Ammon's horn (tissue), 1 donor: Measurements from ENCODE around the gene PIK3R6.
"Not testable (repeated sequence)": the region's sequence is repeated elsewhere in the genome, so short reads cannot be mapped to it uniquely, and the experiment has no call there.

ENCODE experiments used
- DNase-seq: peaks from one replicate; pipeline ENCODE4 v3.0.0-alpha.2; 2016; ENCODE audit warnings: low spot score

PIK3R6 gene

GRCh38 chr17:8893621-8894201 lies 26.2 kb upstream of the PIK3R6 start:
- DNase-seq, result no peak

DNA sequence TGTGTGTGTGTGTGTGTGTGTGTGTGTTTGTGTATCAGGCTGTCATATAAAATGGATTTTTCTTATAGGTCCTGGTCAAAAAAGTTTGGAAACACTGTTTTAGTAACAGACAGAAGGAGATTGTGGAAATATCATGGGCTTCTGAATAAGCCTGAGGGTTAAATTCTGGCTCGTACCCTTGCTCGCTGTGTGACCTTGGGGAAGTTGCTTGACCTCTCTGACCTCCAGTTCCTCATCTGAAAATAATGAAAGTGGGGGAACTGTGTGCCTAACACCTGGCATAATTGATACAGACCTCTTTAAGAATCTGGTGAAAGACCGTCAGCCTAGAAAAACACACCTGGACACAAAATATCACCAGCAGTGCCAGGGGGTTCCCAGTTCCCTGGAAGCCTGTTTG lies 25.6 kb upstream of the PIK3R6 start:
- no peak for DNase-seq

DNA sequence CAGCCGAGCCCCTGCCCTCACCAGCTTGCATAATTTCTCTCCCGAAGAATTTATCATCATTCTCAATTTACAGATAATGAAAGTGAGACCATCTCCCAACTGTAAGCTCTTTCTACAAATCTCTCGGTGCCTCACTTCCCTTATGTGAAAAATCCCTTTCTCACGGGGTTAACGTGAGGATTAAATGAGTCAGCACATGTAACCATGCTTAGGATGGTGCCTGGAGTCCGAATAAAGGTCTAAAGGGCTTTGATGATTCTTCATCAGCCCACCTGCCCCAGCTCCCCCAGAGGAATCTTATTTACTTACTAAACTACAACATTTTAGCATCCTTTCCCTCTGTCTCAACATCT lies 24.8 kb upstream of the PIK3R6 start:
- DNase-seq, result no peak

DNA sequence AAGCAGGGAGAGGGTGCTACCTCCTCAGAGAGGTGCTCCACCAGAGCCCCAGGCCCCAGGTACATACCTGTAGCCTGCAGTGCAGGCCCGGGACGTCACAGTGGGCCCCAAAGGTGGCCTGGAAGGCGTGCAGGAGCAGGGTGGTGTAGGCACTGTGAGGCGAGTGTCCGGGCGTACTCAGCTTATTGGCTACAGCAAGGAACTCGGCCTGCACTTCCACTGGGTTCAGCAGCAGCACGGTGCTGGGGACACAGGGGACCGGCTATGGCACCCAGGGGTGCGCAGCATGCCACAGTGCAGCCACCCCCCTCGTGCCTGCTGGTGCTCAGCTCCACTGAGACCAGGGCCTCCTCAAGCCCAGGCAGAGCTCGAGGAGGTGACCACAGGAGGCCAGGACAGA lies 23.2 kb upstream of the PIK3R6 start:
- no peak for DNase-seq

DNA sequence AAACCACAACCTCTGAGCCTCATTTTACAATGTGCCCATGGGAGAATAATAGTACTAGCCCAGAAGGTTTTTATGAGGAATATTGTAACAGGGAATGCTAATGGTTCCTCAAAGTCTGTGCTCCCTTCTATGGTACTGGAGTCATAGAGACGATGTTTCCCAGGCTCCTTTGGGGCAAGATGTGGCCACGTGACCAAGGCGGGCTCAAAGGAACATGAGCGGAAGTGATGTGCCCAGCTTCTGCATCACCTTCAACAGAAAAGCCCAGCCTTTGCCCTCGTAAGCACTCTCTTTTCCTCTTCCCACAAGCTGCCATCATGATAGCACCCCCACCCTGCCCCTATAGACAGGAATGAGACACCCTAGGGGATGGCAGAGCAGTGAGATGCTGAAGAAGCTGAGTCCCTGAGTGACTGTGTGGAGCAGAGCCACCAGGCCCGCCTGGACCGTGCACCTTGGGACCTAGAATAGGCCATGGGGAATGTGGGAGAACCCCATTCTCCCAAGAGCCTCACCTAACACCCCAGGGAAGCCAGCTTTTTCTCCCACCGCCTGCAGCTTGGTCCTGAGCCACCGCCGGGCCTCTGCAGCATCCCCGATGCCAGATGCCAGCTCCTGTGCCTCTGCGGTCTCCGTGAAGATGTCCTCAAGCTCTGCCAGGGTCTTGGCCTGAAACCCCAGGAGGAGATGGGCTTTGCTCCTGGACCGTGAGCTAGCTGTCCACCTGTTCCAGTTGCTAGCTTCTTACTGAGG lies 22.2 kb upstream of the PIK3R6 start:
- DNase-seq, result no peak

GRCh38 chr17:8888704-8889302 lies 21.3 kb upstream of the PIK3R6 start:
- DNase-seq, result no peak

DNA sequence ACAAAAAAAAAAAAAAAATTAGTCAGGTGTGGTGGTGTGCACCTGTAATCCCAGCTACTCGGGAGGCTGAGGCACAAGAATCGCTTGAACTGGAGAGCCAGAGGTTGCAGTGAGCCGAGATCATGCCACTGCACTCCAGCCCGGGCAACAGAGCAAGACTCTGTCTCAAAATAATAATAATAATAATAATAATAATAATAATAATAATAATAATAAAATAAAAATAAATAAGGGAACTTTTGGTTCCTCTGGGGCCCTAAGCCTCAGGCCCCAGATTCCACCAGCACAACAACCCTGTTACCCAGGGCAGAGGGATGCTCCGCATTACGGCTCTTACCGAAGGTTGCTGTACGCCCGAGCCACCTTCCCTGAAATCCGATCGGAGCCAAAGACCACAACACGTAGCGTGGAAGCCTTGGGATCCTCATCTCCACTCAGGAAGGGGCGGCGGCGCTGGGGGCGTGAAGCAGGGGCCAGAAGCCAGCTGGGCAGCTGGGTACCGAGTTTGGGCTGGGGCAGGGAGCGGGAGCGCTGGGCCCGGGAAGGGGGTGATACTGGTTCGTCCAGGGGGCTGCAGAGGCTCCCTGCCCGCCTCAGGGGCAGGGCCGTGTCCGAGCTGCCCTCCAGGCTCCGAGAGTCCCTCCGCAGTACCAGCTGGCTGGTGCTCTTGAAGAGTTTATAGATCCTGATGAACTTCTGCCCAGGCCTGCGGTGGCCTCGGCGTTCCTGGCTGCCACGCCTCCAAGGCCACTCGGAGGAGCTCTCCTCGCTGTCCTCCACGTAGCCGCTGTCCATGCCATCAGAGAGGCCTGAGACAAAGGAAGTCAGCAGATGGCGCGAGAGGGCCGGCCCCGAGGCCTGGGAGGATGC lies 20.6 kb upstream of the PIK3R6 start:
- DNase-seq, result no peak

DNA sequence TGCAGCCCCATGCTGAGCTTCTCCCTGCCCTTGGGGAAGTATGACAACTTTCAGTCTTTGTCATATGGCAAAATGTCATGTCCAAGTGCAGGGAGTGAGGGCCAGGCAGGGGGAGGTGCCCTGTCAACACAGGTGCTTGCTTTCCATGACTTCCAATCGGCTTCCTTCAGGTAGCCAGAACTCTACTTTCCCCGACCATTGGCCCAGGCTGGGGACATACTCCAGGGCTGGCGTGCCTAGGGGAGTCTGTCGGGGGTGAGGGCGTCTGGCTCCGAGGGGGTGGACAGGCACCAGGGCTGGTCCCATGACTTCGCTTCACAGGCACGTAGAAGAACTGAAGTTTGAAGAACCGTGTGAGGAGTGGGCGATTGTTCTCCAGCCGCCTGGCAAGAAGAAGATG lies 19.8 kb upstream of the PIK3R6 start:
- DNase-seq, result no peak

DNA sequence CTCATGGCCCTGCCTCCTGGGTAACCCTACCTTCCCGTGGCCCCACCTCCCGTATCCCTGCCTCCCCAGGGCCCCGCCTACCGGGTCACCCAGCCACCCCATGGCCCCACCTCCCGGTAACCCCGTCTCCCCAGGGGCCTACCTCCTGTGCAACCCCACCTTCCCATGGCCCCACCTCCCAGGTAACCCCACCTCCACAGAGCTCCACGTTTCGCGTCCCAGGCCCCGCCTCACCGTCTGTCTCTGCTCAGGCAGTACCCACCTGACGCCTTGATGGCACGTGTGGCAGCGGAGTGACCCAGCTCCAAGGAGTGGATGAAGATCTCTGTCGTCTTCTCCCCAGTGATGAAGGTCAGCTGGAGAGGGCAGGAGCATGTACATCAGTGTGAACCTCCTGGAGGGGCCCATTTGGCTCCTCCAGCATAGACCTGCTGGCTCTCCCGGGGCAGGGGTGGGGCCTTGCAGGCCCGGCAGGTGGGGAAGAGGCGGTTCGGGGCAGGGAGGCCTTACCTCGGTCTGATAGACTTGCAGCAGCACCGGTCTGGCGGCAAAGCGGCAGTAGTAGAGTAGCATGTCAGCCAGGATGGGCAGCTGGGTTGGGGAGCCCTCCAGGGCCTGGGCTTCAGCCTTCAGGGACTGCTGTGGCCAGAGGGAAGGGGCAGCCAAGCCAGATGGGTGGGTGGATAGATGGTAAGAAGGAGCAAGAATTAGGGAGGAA lies 18.7 kb upstream of the PIK3R6 start:
- DNase-seq, result no peak

DNA sequence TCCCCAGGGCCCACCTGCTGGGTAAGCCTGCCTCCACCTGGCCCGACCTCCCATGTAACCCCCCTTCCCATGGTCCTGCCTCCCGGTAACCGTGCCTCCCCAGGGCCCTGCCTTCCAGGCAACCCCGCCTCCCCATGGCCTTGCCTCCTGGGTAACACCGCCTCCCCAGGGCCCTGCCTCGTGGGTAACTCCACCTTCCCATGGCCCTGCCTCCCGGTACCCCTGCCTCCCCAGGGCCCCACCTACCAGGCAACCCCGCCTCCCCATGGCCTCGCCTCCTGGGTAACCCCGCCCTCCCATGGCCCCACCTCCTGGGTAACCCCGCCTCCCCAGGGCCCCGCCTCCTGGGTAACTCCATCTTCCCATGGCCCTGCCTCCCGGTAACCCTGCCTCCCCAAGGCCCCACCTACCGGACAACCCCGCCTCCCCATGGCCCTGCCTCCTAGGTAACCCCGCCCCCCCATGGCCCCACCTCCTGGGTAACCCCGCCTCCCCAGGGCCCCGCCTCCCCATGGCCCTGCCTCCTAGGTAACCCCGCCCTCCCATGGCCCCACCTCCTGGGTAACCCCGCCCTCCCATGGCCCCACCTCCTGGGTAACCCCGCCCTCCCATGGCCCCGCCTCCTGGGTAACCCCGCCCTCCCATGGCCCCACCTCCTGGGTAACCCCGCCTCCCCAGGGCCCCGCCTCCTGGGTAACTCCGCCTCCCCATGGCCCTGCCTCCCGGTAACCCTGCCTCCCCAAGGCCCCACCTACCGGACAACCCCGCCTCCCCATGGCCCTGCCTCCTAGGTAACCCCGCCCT lies 17.9 kb upstream of the PIK3R6 start:
- not testable (repeated sequence) for DNase-seq

DNA sequence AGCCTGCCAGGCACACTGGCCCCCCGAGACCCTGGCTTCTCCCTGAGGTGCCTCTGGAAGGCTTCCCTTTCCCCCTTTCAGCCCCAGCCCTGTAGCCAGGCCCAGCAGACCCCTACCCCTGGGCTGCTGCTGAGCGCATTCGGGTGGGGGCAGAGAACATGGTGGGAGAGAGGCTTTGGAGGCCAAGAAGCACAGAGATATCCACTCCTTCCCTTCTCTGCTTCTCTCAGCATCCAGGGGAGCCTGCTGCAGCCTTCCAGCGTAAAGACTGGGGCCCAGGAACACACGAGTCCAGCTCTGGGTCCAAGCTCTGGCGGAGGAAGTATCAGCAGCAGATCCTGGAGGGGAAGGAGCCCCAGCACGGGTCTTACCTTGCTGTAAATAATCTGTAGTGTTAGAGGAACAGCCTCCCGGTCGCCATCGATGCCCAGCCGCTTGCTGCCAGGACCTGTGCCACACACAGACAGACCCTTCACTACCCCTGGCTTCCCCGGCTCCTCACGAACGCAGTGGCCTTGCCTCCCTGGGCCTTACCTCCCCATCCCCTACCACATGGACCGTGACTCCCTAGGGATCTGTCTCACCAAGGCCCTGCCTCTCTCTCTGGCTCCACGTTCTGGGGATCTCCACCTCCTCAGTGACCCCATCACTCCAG lies 17.0 kb upstream of the PIK3R6 start:
- no peak for DNase-seq

GRCh38 chr17:8883353-8883752 lies 15.9 kb upstream of the PIK3R6 start:
- no peak for DNase-seq

DNA sequence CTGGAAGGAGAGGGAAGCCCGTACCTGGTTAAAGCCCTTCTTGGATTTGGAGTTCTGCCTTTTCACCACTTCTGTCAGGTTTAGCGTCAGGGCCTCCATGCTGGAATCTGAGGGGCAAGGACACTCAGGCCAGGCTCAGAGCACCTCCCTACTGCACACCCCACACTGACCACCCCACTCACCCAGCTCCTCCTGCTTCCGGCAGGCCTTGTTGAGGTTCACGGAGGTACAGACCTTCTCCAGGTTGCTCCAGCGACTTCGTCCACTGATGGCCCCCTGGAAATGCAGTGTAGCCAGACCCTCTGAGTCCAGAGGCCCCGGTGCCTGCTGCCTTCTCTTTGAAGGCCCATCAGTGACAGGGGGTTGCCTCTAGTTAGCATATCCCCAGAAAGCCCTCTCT lies 14.1 kb upstream of the PIK3R6 start:
- DNase-seq, result no peak

DNA sequence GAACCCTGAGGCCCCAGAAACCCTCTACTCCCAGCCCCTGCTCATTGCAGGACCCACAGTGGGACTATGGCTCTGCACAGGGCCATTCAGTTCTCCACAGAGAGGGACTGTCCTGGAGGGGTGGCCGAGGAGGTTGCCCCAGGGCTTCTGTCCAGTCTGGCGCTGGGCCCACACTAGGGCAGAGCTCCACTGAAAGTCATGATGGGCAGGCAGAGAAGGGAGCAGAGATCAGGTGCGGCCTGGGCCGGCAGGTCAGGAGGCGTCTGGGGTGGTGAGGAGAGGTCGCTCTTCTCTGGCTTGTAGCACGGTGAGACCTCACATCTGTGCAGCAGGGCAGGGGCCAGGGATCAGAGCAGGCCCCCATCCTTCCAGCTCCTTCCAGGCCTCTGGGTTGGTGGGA lies 13.0 kb upstream of the PIK3R6 start:
- DNase-seq, result no peak

DNA sequence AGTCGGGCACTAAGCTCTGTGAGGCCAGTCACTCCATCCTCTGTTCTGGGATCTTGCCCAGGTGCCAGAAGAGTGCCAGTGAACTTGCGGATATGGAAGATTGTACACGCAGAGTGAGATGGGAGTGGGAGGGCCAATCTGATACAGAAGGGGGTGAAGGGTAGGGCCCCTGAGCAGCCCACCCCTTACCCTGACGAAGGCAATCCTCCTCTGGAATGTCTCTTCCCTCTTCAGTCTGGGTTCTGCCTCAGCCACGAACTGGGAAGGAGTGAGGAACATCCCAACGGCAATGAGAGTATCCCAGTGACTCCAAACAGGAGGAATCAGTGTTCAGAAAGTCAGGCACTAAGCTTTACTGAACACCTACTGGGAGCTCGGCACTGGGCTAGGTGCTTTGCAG lies 11.9 kb upstream of the PIK3R6 start:
- DNase-seq, result no peak

DNA sequence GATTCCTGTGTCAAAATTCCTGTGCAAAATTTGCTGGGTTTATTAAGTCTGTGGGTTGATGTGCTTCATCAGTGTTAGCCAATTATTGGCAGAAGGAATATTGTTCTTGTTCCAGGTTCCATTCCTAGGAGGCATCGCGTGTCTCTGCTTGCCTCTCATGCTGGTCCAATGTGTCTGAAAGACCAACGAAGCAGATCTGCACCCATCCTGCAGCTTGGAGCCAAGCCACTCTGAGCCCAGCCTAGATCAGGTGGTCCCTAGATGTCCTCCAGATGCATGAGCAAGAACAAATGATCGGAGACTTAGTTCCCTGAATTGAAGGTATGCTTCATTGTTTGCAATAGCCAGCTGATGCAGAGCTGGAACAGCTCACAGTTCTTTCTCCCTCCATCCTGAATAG lies 10.5 kb upstream of the PIK3R6 start:
- DNase-seq, result no peak

DNA sequence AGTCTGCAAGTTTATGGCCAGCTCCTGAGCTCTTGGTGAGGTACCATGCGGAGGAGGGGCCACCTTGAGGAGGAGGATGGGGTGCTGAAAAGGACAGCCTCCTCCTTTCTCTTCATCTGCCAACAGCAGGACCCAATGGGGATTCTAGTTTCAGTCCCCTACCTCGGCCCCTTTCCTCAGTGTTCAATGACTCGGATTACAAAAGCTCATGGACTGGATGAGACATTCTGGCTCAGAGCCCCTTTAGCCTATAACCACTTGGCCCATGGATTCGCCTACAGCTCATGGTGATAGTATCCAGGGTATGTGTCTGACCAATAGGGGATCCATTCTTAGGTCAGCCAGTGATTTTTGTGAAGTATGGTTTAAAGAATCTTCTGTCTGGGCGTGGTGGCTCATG lies 8.5 kb upstream of the PIK3R6 start:
- no peak for DNase-seq

DNA sequence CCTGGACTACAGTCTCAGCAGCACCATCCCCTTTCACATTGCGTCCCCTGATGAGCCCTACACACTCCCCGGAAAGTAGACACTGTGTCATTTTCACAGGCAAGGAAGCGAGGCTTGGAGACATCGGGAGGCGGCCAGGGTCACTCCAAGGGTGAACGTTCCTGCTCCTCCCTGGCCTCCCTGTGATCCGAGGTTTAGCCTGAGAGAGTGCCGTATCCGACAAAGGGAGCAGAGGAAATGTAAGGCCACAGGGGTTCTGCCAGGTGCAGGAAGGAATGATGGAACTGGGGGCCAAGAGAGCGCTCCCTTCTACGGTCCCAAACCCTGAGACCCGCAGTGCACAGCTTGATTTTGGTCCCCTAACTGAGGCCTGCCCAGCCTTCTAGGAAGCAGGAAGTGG lies 8.0 kb upstream of the PIK3R6 start:
- DNase-seq, result no peak

- DNase-seq, result no peak
These were observed 6.6 kb upstream of the PIK3R6 start for GRCh38 chr17:8873801-8874715.
